Spleen (tissue), 11 donors: ENCODE data around the gene USP4. TPM values are rescaled to one million over a fixed set of nuclear protein-coding genes. Genes with fewer than 3 reads are reported as not detected.

Experiments
- DNase-seq: peaks from one replicate; pipeline ENCODE4 v3.0.0-alpha.2; 2020
- H3K27ac ChIP-seq, 8 donors: fragments of 200-600 bp; sonication (generic) in 7 of 8; 1 replicate in 4 of 8; 2 replicates in 4 of 8; pipeline versions ENCODE4 v1.5.0 to v1.8.0; 2016 to 2021; ENCODE audit warnings: inconsistent platforms in 4 of 8, mild to moderate bottlenecking in 4 of 8, moderate library complexity in 1 of 8
- H3K27me3 ChIP-seq, 7 donors: fragments of 200-600 bp; sonication (generic) in 6 of 7; replicated peaks in 1 of 7; 1 replicate in 4 of 7; 2 replicates in 3 of 7; pipeline versions ENCODE4 v1.5.0 to v1.8.0; 2016 to 2021; ENCODE audit warnings: inconsistent platforms in 3 of 7, mild to moderate bottlenecking in 1 of 7
- H3K36me3 ChIP-seq, 6 donors: fragments of 200-600 bp; sonication (generic) in 5 of 6; 1 replicate in 4 of 6; 2 replicates in 2 of 6; pipeline versions ENCODE4 v1.5.0 to v1.8.0; 2016 to 2021; ENCODE audit warnings: inconsistent platforms in 2 of 6
- H3K4me1 ChIP-seq, 6 donors: fragments of 200-600 bp; sonication (generic) in 5 of 6; 1 replicate in 3 of 6; 2 replicates in 3 of 6; pipeline versions ENCODE4 v1.5.0 to v1.8.0; 2016 to 2021; ENCODE audit warnings: inconsistent platforms in 3 of 6
- H3K4me3 ChIP-seq, 8 donors: fragments of 200-600 bp; sonication (generic) in 7 of 8; 1 replicate in 4 of 8; 2 replicates in 4 of 8; pipeline versions ENCODE4 v1.5.0 to v1.8.0; 2016 to 2021; ENCODE audit warnings: inconsistent platforms in 4 of 8, mild to moderate bottlenecking in 4 of 8, moderate library complexity in 2 of 8
- H3K9me3 ChIP-seq, 8 donors: fragments of 200-600 bp; sonication (generic) in 7 of 8; 1 replicate in 4 of 8; 2 replicates in 4 of 8; pipeline versions ENCODE4 v1.5.0 to v1.8.0; 2016 to 2021; ENCODE audit warnings: inconsistent platforms in 4 of 8
- CTCF ChIP-seq, 11 experiments: fragments of 200-600 bp in 7 of 11; fragments of 450-650 bp in 4 of 11; sonication (generic) in 4 of 11; IDR thresholded peaks in 8 of 11; conservative IDR thresholded peaks in 3 of 11; 1 replicate in 7 of 11; 2 replicates in 4 of 11; pipeline versions ENCODE4 v1.4.0 to v1.8.0; 2016 to 2021; ENCODE audit warnings: antibody characterized with exemption in 11 of 11, inconsistent platforms in 4 of 11, mild to moderate bottlenecking in 1 of 11
- POLR2A ChIP-seq, 3 donors: fragments of 450-650 bp; IDR thresholded peaks; one replicate each; pipeline ENCODE4 v1.5.1; 2017; ENCODE audit warnings: antibody characterized with exemption in 3 of 3, mild to moderate bottlenecking in 1 of 3
- POLR2AphosphoS5 ChIP-seq, 3 donors: sonication (generic); formaldehyde crosslinking; IDR thresholded peaks; one replicate each; pipeline ENCODE4 v1.5.1; 2017; ENCODE audit warnings: antibody characterized with exemption in 3 of 3
- WGBS, 5 donors: extraction: QIAGEN DNeasy Blood & Tissue Kit in 3 of 5; methylation state at CpG; one replicate each; pipeline versions ENCODE4 v1.1.5 to v1.1.7; 2013 to 2018; 5-methylcytosine and 5-hydroxymethylcytosine counted together
- intact Hi-C: fragments of 100-400 bp; cut with DNase I; formaldehyde crosslinking; loops from one replicate; pipeline ENCODE4 v1.15.0; 2023; ENCODE audit warnings: low total_unique reads
- polyA plus RNA-seq, 3 donors: library from polyadenylated mRNA; stranded (reverse); fragments of 200-250 nt; gene quantifications; one replicate each; pipeline ENCODE4 v1.2.1, GENCODE V29; 2013
- total RNA-seq, 7 donors: library from RNA; depleted of rRNA in 3 of 7; stranded (reverse); fragments of >200 nt in 3 of 7; fragmentation: NEBNext Ultra II Directional in 4 of 7; extraction: Animal tissue kit (Norgen Biotek cat#: 25700) in 4 of 7; gene quantifications; one replicate each; pipeline versions ENCODE4 v1.1.0 to v1.2.1, GENCODE V29; 2016 to 2021
- donor health status: healthy with polysubstance abuse.
- donor health status: DM: no; HTN: no; CAD: no; lungs with moderate emphysema.
- donor health status: DM: no; HTN: no; CAD: no.
- donor health status: Bipolar disorder and iron deficiency.
- donor health status: healthy.
- donor health status: DM: no; HTN: no; CAD: no.
- donor health status: DM: yes; HTN: yes; CAD: no.

The USP4 gene
- total and polyA plus RNA-seq, 10 donors = 28.1 to 107 (median 59.8) TPM

GRCh38 chr3:49276475-49277382, 63.1 kb downstream of the USP4 start, which contains the start of gene C3orf62:
TSS of gene C3orf62 (minus strand) at chr3:49277232. CDS start at chr3:49276872, 360 bp downstream.
- intact Hi-C loops = loop anchor here (5.0 kb wide), 1 partner anchor 104 kb away; the partner anchor contains the start of gene KLHDC8B
- peaks cover 0 to 63% (median 24%) of the 10 kb centered on the region in 6 donors for H3K36me3 ChIP-seq
- H3K4me1 ChIP-seq = peaks cover 10 to 44% (median 30%) of the 10 kb centered on the region in 6 donors
- peak; percentile 96 for DNase-seq
- peak within 1 kb of the TSS; percentile 88 to 94 (median 92) for H3K27ac ChIP-seq
- peak within 1 kb of the TSS; percentile 9 to 67 (median 46) for H3K4me3 ChIP-seq
- no peaks in the 10 kb centered on the region for H3K9me3 ChIP-seq
- TF ChIP-seq POLR2AphosphoS5 (IDR thresholded peaks at IDR 0.05) (peak; percentile 87 to 92 (median 90)), CTCF (IDR thresholded peaks at IDR 0.05 in 8 of 11, conservative IDR thresholded peaks at IDR 0.05 in 3 of 11) (no peak), POLR2A (IDR thresholded peaks at IDR 0.05) (no peak)
- 3 to 12% (median 4%) methylated on average over 22 to 51 of the region's 51 CpGs for WGBS, 5 donors
- H3K27me3 ChIP-seq = no peaks in the 10 kb centered on the region

DNA sequence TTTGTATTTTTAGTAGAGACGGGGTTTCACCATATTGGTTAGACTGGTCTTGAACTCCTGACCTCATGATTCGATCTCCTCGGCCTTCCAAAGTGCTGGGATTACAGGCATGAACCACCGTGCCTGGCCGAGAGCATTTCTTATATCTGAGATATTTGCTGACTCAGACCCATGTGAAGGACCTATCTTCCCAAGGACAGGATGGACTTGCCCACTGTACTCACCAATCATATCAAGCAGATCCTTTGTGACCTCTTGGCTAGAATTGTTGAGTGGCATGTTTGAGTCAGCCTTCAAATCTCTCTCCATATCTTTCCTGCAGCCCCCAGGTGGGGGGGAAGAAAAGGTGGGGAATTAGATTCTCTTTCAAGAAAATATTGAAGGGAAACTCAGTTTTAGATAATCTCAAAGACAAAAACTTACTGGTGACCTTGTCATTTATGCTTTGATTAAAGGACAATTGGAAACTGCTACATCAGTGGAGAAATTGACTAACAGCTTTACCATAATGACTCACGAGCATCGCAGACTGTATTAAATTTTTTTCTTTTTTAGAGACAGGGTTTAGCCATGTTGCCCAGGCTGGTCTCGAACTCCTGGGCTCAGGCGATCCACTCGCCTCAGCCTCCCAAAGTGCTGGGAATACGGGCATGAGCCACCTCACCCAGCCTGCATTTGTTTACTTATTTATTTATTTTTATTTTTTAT, 65.9 kb downstream of the USP4 start:
- Histone ChIP-seq H3K9me3 (no peaks in the 10 kb centered on the region), H3K27me3 (no peaks in the 10 kb centered on the region), H3K4me1 (peaks cover 10 to 35% (median 26%) of the 10 kb centered on the region in 6 donors), H3K27ac (no peak overlapping the region), H3K36me3 (peaks cover 0 to 63% (median 9%) of the 10 kb centered on the region in 6 donors), H3K4me3 (no peak overlapping the region)
- no peak for DNase-seq
- intact Hi-C loops = no loop called here
- WGBS, 5 donors = 87 to 91% (median 88%) methylated on average over 11 of the region's 11 CpGs
- TF ChIP-seq POLR2A (IDR thresholded peaks at IDR 0.05) (no peak), CTCF (IDR thresholded peaks at IDR 0.05 in 8 of 11, conservative IDR thresholded peaks at IDR 0.05 in 3 of 11) (no peak), POLR2AphosphoS5 (IDR thresholded peaks at IDR 0.05) (no peak)

- WGBS, 5 donors = 64 to 89% (median 83%) methylated on average over 4 of the region's 4 CpGs
- intact Hi-C loops = no loop called here
- TF ChIP-seq POLR2A (IDR thresholded peaks at IDR 0.05) (no peak), CTCF (IDR thresholded peaks at IDR 0.05 in 8 of 11, conservative IDR thresholded peaks at IDR 0.05 in 3 of 11) (no peak), POLR2AphosphoS5 (IDR thresholded peaks at IDR 0.05) (no peak)
Observed at GRCh38 chr3:49271047-49271446, 68.8 kb downstream of the USP4 start.

More at GRCh38 chr3:49271047-49271446, 68.8 kb downstream of the USP4 start:
- Histone ChIP-seq H3K4me1 (peaks cover 3 to 8% (median 5%) of the 10 kb centered on the region in 6 donors), H3K9me3 (no peaks in the 10 kb centered on the region), H3K36me3 (peaks cover 0 to 66% (median 3%) of the 10 kb centered on the region in 6 donors), H3K27me3 (no peaks in the 10 kb centered on the region), H3K27ac (no peak overlapping the region), H3K4me3 (no peak overlapping the region)
- DNase-seq = no peak
